Activated CD4-positive, alpha-beta T cell treated with anti-CD3 and anti-CD28 coated beads for 4 hours (primary cell): Measurements from ENCODE around the gene CNIH3.
"Not testable (repeated sequence)": the region's sequence is repeated elsewhere in the genome, so short reads cannot be mapped to it uniquely, and the experiment has no call there.

Experiments used
- DNase-seq, 2 donors: peaks; one replicate each; pipeline ENCODE4 v3.0.0-alpha.2; 2020

CNIH3 gene

DNA sequence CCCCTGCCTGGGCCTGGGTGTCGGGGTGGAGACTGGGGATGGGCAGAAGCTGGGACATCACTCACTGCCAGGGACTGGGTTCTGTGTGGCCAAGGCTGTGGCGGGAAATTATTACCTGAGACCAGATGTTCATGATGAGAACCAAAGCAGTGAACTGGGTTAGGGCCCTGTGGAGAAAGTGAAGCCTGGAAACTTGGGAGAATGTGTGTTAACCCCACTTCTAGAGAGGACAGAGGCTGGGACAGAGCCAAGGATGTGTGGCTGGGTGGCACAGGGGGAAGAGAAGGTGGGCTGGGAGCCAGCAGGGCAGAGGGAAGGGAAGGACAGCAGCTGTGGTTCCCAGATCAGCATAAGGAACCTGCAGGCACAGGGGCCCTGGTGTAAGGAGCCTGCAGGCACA, 31.3 kb downstream of the CNIH3 start:
- DNase-seq: no peak

- DNase-seq: no peak
Observed at GRCh38 chr1:224650290-224650689, 34.2 kb downstream of the CNIH3 start.

DNA sequence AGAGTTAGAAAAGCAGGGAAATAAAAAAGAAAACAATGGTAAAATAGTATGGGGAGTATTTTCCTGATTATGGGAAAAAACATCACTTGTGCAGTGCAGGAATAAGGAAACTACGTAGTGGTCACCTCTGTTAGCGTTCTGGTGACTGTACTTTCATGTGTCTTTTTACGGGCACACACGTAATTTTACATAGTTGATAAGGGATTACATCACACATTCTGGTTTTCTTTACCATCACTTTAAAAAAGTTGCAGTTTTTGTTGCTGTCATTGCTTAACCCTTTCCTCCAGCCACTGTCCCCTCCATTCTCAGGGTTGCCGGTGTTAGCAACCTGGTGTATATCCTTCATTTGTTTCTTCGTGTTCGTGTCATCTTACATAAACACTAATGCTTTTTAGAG, 35.1 kb downstream of the CNIH3 start:
- DNase-seq: no peak

DNA sequence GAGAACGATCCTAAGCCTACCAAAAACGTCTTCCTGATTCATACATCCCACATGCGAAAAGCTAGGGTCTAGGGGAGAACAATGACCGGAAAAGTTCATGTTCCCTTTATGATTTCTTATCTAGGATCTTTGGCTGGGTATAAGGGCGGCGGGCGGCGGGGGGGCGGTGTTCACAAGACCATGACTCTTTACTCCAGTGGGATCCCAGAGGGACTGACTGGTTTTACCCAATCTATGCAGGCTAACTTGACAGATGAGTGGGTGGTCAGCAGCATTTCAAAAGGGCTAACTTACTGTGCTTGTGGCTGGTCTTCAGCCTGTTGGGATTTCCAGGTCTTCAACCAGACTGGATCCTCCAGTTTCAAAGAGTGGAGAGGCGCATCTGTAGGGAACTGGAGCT, 40.3 kb downstream of the CNIH3 start:
- DNase-seq: no peak

DNA sequence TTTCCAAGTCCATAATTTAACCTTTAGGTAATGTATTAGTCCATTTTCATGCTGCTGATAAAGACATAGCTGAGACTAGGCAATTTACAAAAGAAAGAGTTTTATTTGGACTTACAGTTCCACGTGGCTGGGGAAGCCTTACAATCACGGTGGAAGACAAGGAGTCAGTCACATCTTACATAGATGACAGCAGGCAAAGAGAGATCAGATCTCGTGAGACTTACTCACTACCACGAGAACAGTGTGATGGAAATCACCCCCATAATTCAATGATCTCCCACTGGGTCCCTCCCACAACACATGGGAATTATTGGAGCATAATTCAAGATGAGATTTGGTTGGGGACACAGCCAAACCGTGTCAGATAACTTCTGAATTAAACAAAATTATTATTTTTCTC, 44.0 kb downstream of the CNIH3 start:
- no peak for DNase-seq

DNA sequence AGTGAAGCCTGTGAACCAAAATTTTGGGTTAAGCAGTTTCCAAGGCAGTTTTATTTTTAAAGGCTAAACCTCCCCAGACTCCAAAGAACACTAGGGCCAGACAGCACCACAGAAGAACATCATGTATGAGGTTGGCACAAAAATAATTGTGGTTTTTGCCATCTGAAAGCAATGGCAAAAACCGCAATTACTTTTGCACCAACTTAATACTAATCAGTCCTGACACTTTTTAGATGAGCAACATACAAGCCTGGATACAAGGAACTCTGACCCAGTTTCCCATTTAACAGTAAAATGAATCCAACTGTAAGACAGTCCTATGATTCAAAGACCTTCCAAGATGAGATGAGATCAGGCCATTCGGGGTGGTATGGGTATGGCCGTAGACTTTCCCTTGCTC, 46.8 kb downstream of the CNIH3 start:
- DNase-seq: no peak

DNA sequence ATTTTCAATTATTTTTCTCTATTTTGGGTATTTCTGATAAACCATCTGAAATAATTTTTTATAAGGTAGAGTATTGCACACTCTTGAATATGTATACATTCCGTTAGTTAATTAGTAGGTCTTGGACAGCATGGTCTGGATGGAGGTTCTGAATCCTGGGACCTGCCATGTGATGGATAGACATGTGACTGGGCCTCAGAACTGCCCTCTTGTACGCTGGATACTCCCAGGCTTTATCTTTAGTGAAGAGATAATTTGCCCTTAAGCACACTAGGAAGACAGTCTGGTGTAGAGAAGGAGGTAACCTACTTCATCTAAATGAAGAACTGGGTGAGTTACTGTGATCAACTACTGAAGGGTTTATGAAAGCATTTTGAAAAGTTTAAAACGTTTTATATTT, 48.9 kb downstream of the CNIH3 start:
- DNase-seq: no peak

- no peak for DNase-seq
Observed at GRCh38 chr1:224666078-224666477, 50.0 kb downstream of the CNIH3 start.

- no peak for DNase-seq
Observed at GRCh38 chr1:224666913-224667312, 50.8 kb downstream of the CNIH3 start.

GRCh38 chr1:224668984-224669383, 52.9 kb downstream of the CNIH3 start:
- DNase-seq: no peak

- DNase-seq: no peak
Observed at GRCh38 chr1:224669403-224669802, 53.3 kb downstream of the CNIH3 start.

DNA sequence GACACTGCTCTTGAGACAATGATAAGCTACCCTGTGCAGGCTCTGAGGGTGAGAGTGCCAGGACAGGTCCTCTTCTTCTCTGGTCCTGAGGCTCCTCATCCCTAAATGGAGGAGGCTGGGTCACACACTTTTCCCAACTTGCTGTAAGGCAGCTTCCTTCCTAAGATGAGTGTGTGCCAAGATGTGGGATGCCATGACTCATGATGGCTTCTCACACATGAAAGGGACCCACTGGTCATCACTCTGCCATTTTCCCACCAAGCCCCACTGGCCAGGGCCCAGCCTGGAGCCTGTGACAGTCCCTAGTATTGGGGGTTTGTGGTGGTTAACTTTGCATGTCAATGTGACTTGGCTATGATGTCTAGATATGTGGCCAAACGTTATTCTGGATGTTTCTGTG, 54.4 kb downstream of the CNIH3 start:
- no peak for DNase-seq

- no peak for DNase-seq
Observed at GRCh38 chr1:224671076-224671475, 55.0 kb downstream of the CNIH3 start.

GRCh38 chr1:224673141-224673540, 57.0 kb downstream of the CNIH3 start:
- no peak for DNase-seq

DNA sequence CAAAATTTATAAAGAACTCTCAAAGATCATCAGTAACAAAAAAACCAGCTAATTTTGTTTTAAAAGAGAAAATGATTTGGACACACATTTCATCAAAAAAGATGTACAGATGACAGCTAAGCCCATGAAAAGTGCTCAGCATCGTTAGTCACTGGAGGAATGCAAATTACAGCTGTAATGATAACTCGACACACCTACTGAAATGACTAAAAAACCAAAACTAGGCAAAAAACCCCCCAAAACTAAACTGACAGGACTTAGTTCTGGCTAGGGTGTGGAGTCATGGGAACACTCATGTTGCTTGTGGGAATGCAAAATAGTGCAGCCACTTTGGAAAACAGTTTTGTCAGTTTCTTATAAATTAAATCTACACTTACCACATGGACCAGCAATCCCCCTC, 59.5 kb downstream of the CNIH3 start:
- DNase-seq: no peak

- no peak for DNase-seq
Observed at GRCh38 chr1:224676551-224676950, 60.4 kb downstream of the CNIH3 start.

DNA sequence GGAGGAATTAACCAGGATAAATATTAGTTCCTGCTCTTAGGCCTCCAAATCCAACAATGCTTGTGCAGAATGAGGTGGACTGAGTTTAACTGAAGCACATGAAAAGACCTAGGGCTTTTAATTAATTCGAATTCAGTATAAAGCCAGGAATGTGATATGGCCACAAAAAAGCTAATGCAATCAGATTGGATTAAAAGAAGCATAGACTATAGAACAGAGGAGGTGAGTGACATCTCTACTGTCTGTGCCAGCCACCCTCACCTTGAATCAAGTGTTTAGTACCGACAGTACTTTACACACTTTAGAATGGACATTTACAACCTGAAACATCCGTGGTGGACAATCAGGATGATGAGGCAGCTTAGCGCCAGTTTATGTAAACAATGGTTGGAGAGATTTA, 62.1 kb downstream of the CNIH3 start:
- DNase-seq: no peak

DNA sequence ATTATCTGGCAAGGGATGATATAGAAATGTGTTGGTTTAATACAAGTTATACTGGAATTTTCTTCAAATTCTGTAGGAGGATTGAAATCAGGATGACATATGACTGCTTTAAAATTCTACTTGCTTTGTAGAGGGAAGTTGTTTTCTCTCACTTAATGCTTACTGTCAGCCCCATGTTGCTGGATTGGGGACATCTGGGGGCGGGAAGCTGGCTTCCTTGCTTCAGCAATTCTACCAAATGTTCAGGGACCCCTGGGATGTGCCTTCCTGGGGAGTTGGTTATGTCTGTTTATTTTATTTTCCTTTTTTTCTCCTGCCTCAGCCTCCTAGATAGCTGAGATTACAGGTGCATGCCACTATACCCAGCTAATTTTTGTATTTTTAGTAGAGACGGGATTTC, 63.5 kb downstream of the CNIH3 start:
- no peak for DNase-seq

- no peak for DNase-seq
Observed at GRCh38 chr1:224681816-224682215, 65.7 kb downstream of the CNIH3 start.

GRCh38 chr1:224683936-224684335, 67.8 kb downstream of the CNIH3 start:
- DNase-seq: no peak

- DNase-seq: no peak
Observed at GRCh38 chr1:224684979-224685425, 68.9 kb downstream of the CNIH3 start.

GRCh38 chr1:224686140-224686539, 70.0 kb downstream of the CNIH3 start:
- not testable (repeated sequence) for DNase-seq

DNA sequence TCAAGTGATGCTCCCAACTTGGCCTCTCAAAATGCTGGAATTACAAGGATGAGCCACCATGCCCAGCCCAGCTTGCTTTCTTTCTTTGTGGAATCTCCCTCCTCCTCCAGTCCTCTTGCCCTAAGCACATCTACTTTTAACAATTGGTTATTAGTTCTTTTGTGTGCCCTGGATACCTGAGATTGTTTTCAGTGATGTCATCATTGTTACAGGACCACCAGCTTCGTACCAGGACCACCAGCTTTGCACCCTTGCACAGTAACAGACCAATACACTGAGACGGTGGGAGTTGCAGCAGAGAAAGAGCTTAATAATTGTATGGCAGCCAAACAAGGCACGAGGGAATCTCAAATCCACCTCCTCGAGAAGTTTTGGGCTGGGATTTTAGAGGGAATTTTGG, 71.3 kb downstream of the CNIH3 start:
- no peak for DNase-seq

DNA sequence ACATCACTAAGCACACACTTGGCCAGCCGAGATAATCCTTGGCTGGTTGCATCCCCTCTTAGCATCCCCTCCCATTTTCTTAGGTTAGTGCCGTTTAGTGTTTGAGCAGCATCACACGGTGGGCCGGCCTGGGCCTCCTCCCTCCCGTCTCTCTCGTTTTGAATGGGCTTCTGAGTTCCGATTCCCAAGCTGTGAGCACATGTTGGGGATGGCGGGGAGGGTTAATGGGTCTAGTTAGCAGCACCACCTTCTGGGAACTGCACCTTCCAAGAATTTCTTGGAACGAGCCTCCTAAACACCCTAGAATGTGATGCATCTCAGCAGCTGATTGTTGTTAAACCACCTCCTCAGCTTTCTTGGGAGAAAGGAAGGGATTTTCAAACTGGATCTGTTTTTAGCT, 73.3 kb downstream of the CNIH3 start:
- no peak for DNase-seq

GRCh38 chr1:224690576-224690975, 74.5 kb downstream of the CNIH3 start:
- DNase-seq: no peak
